ENCODE measurements around the gene KDM4D. TPM values are rescaled to one million over a fixed set of nuclear protein-coding genes. Genes with fewer than 3 reads are reported as not detected.

KDM4D gene
- total and polyA plus RNA-seq, 2 of the 8 experiments (the other 6 are each of a cell fraction or from before 2014, with no cell fraction given): 1.5 to 4.5 TPM

DNA sequence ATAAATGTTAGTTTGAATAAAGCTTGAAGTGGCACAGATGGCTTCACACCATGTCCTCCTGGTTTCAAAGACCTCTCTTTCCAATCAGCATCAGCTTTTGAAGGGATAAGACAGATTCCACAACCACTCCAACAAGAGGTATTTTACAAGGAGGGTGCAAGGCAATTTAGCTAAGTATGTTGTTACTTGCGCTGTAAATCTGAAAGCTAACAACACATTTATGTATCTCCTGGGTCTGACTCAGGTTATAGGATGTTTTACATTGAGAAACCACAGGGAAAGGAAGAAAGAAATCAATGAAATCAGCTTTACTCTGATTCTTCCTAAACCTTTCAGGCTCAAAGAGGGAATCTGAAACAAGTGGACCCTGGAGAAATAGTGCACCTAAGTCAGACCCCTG is 12.3 kb upstream of the KDM4D start:
- FAIRE-seq (no peak), DNase-seq (ENCODE audit: low read depth in 1 of 2, low spot score in 2 of 2) (no peak)
- no peak overlapping the region for H3K4ac ChIP-seq (replicated peaks; ENCODE audit: insufficient read length, low read depth, low read length)
- no peaks in the 10 kb centered on the region for H3K79me1 ChIP-seq (ENCODE audit: low read depth, low read length)
- TF ChIP-seq CEBPB (IDR thresholded peaks at IDR 0.05; ENCODE audit: low read depth, low read length): no peak
- no peak for TF ChIP-seq PHF8 (conservative IDR thresholded peaks at IDR 0.05; ENCODE audit: low read depth, low read length)
- no peak for TF ChIP-seq SIN3A (conservative IDR thresholded peaks at IDR 0.05 in 1 of 2, IDR thresholded peaks at IDR 0.05 in 1 of 2; ENCODE audit: low read depth in 1 of 2, low read length in 2 of 2)
- TF ChIP-seq CBX8 (IDR thresholded peaks at IDR 0.05; ENCODE audit: borderline replicate concordance, low read depth, low read length): no peak
- TF ChIP-seq EGR1 (IDR thresholded peaks at IDR 0.05; ENCODE audit: borderline replicate concordance, low read depth, low read length): no peak
- no peak for TF ChIP-seq RXRA (IDR thresholded peaks at IDR 0.05; ENCODE audit: insufficient read depth, low read depth, low read length)
- TF ChIP-seq TEAD4 (IDR thresholded peaks at IDR 0.05; ENCODE audit: low read depth, low read length): no peak
- TF ChIP-seq POLR2AphosphoS5 (IDR thresholded peaks at IDR 0.05; ENCODE audit: low read depth, low read length): no peak
- no peak for TF ChIP-seq HDAC2 (IDR thresholded peaks at IDR 0.05; ENCODE audit: borderline replicate concordance in 1 of 2, low read depth in 2 of 2, low read length in 2 of 2)
- no peak for TF ChIP-seq SUZ12 (IDR thresholded peaks at IDR 0.05; ENCODE audit: low read length)
- no peak for TF ChIP-seq CHD2 (IDR thresholded peaks at IDR 0.05; ENCODE audit: low read length)
- TF ChIP-seq SP1 (IDR thresholded peaks at IDR 0.05; ENCODE audit: low read depth, low read length): no peak
- TF ChIP-seq TCF12 (IDR thresholded peaks at IDR 0.05; ENCODE audit: low read depth, low read length): no peak
- no peaks in the 10 kb centered on the region for H3K4me1 ChIP-seq (replicated peaks in 1 of 4; ENCODE audit: control insufficient read depth in 3 of 4, insufficient read depth in 4 of 4, low read length in 3 of 4)
- H4K91ac ChIP-seq (replicated peaks; ENCODE audit: insufficient read length, low read length): no peak overlapping the region
- 86% methylated on average over 1 of the region's 1 CpG; no CpG with 5 or more reads in 1 of the 2 experiments for WGBS, 2 experiments (ENCODE audit: extremely low coverage in 1 of 2, insufficient coverage in 1 of 2, insufficient read length in 1 of 2, insufficient replicate concordance in 2 of 2, low coverage in 1 of 2, low lambda C conversion rate in 2 of 2, missing lambda C conversion rate in 1 of 2)
- H4K8ac ChIP-seq (ENCODE audit: extremely low read depth, insufficient read depth, low read length): no peak overlapping the region
- no peak overlapping the region for H2BK12ac ChIP-seq (ENCODE audit: low read depth, low read length)
- peaks cover 0 to 3% of the 10 kb centered on the region in 2 experiments for H4K20me1 ChIP-seq (replicated peaks in 1 of 2; ENCODE audit: control insufficient read depth in 1 of 2, insufficient read depth in 2 of 2, low read length in 2 of 2)
- H3K18ac ChIP-seq (ENCODE audit: extremely low read depth, low read length): no peak overlapping the region
- H3K14ac ChIP-seq (ENCODE audit: insufficient read length): no peak overlapping the region
- H3K27me3 ChIP-seq (replicated peaks in 1 of 4; ENCODE audit: control insufficient read depth in 3 of 4, extremely low read depth in 1 of 4, insufficient read depth in 3 of 4, low read length in 3 of 4): no peaks in the 10 kb centered on the region
- no peak overlapping the region for H3K27ac ChIP-seq (ENCODE audit: low read depth, low read length)
- no peaks in the 10 kb centered on the region for H3K9me3 ChIP-seq (ENCODE audit: insufficient read depth in 2 of 2, low read depth in 1 of 2, low read length in 1 of 2)
- no peak overlapping the region for H3K4me2 ChIP-seq (ENCODE audit: insufficient read depth in 1 of 2, low read depth in 2 of 2, low read length in 2 of 2)
- H2BK15ac ChIP-seq (ENCODE audit: low read length): no peak overlapping the region
- no peak overlapping the region for H3K56ac ChIP-seq (replicated peaks; ENCODE audit: insufficient read length, low read depth, low read length)
- no peak overlapping the region for H2BK20ac ChIP-seq (ENCODE audit: low read length)
- POLR2A ChIA-PET (ENCODE audit: partially characterized antibody): interaction anchor here (1.1 to 2.0 kb wide), 2 partner anchors 12 to 43 kb away, joined by 3 to 6 read pairs; partner anchors contain the start of genes CWC15 and KDM4D
- H2AFZ ChIP-seq (ENCODE audit: low read length): no peak overlapping the region
- H3K36me3 ChIP-seq (ENCODE audit: control insufficient read depth in 2 of 4, insufficient read depth in 4 of 4, low read length in 3 of 4): peaks cover 15 to 45% (median 32%) of the 10 kb centered on the region in 4 experiments
- no peak overlapping the region for H4K5ac ChIP-seq (ENCODE audit: insufficient read length, low read depth, low read length)
- no peak overlapping the region for H2BK5ac ChIP-seq (ENCODE audit: low read depth, low read length)
- H3K23me2 ChIP-seq (ENCODE audit: low read depth, low read length): no peaks in the 10 kb centered on the region
- H3K9ac ChIP-seq (replicated peaks in 1 of 4; ENCODE audit: extremely low read depth in 1 of 4, low read depth in 3 of 4, low read length in 3 of 4): no peak overlapping the region
- no peak overlapping the region for H3K23ac ChIP-seq (ENCODE audit: insufficient read length)
- no peak overlapping the region for H2BK120ac ChIP-seq (replicated peaks; ENCODE audit: low read depth, low read length)
- CTCF ChIA-PET (ENCODE audit: partially characterized antibody): interaction anchor here (0.7 to 0.9 kb wide), 2 partner anchors 88 to 199 kb away, joined by 3 read pairs; no protein-coding TSS in a partner anchor
- no peaks in the 10 kb centered on the region for H3K79me2 ChIP-seq (ENCODE audit: control insufficient read depth in 1 of 2, insufficient read depth in 2 of 2, low read length in 2 of 2)
- no peak overlapping the region for H3K4me3 ChIP-seq (ENCODE audit: extremely low read depth in 1 of 4, insufficient read depth in 2 of 4, low read depth in 3 of 4, low read length in 4 of 4)
- H2AK5ac ChIP-seq (ENCODE audit: low read depth, low read length): no peak overlapping the region

Measured in H1 (cell line).